Ishikawa (cell line): ENCODE data around the gene S100A5.

Experiments used
- CEBPB ChIP-seq: IDR thresholded peaks from 2 replicates; pipeline ENCODE4 v1.6.1; 2012
- CREB1 ChIP-seq: IDR thresholded peaks from 2 replicates; pipeline ENCODE4 v1.6.1; 2012; ENCODE audit warnings: low read depth
- EGR1 ChIP-seq: IDR thresholded peaks from 2 replicates; pipeline ENCODE4 v1.6.1; 2012
- EP300 ChIP-seq: IDR thresholded peaks from 2 replicates; pipeline ENCODE4 v1.6.1; 2012; ENCODE audit warnings: borderline replicate concordance
- FOXM1 ChIP-seq: IDR thresholded peaks from 2 replicates; pipeline ENCODE4 v1.6.1; 2012; ENCODE audit warnings: low read depth, borderline replicate concordance
- NFIC ChIP-seq: IDR thresholded peaks from 2 replicates; pipeline ENCODE4 v1.6.1; 2012
- RAD21 ChIP-seq: IDR thresholded peaks from 2 replicates; pipeline ENCODE4 v1.6.1; 2012; ENCODE audit warnings: low read depth
- TAF1 ChIP-seq: IDR thresholded peaks from 2 replicates; pipeline ENCODE4 v1.6.1; 2012; ENCODE audit warnings: low read depth, mild to moderate bottlenecking
- TCF12 ChIP-seq: IDR thresholded peaks from 2 replicates; pipeline ENCODE4 v1.6.1; 2012; ENCODE audit warnings: low read depth
- TEAD4 ChIP-seq: IDR thresholded peaks from 2 replicates; pipeline ENCODE4 v1.6.1; 2012
- YY1 ChIP-seq: IDR thresholded peaks from 2 replicates; pipeline ENCODE4 v1.6.1; 2012; ENCODE audit warnings: low read depth
- ZBTB7A ChIP-seq: IDR thresholded peaks from 2 replicates; pipeline ENCODE4 v1.6.1; 2012; ENCODE audit warnings: low read depth
- TF ChIP-seq, protein P1 (sequence below): IDR thresholded peaks from 2 replicates; pipeline ENCODE4 v1.6.1; 2012
- TF ChIP-seq, protein P2 (sequence below): IDR thresholded peaks from 2 replicates; pipeline ENCODE4 v1.6.1; 2012
- TF ChIP-seq, protein P3 (sequence below): IDR thresholded peaks from 2 replicates; pipeline ENCODE4 v1.6.1; 2012; ENCODE audit warnings: low read depth, mild to moderate bottlenecking

Gene S100A5

DNA sequence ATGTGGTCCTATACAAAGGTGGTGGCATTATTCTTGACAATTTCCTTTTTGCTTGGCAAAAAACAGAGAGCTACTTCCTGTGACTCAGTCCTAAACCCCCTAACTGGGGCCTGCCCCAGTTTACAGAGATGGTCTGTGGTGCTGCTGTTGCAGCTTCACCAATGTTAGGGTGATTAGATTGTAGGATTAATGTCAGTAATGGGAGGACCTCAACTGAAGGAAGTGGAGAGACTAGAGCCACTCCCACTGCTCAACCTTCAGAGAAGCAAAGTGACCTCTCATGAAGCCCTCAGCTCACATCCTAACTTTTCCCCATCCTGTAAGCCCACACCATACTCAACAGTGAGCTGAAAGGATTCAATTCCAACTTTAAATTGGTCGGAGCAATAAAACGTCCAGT, 8.6 kb downstream of the S100A5 start:
- no peak for TF ChIP-seq EGR1

DNA sequence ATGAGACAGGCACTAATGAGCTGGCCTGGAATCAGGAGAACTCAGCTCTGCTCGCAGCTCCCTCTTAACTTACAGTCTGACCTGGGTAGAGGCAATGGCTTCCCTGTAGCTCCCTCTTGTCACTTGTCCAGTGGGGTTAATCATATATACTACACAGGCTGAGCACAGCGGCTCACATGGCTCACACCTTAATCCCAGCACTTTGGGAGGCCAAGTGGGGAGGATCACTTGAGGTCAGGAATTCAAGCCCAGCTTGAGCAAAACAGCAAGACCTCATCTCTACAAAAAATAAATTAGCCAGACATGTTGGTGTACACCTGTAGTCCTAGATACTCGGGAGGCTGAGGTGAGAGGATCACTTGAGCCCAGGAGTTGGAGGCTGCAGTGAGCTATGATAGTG, 9.1 kb downstream of the S100A5 start:
- TF ChIP-seq FOXM1 (no peak), CEBPB (no peak), TAF1 (no peak), YY1 (no peak), EGR1 (no peak), NFIC (no peak), RAD21 (no peak), ZBTB7A (no peak)
- TF ChIP-seq, protein P1, sequence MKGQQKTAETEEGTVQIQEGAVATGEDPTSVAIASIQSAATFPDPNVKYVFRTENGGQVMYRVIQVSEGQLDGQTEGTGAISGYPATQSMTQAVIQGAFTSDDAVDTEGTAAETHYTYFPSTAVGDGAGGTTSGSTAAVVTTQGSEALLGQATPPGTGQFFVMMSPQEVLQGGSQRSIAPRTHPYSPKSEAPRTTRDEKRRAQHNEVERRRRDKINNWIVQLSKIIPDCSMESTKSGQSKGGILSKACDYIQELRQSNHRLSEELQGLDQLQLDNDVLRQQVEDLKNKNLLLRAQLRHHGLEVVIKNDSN, result no peak
- TF ChIP-seq, protein P2, sequence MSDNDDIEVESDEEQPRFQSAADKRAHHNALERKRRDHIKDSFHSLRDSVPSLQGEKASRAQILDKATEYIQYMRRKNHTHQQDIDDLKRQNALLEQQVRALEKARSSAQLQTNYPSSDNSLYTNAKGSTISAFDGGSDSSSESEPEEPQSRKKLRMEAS, result no peak

DNA sequence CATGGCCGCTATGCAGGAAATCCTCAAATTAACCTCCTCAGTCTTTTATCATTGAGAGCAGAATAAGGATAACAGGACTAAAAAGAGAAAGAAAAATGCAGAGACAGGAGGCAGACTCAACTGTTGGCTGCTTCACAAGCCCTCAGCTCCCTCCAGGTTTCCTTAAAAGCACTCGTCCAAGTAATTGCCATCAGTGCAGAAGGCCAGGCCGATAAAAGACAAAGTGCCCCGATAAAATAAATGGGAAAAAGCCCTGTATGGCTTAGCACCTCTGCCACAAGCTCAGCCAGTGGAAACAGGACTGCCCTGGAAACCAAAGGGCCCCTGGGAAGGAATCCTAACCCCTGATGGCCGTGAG, 13.1 kb downstream of the S100A5 start:
- TF ChIP-seq, protein P2, result no peak
- TF ChIP-seq RAD21 (no peak), FOXM1 (no peak), EGR1 (no peak), TAF1 (no peak)

DNA sequence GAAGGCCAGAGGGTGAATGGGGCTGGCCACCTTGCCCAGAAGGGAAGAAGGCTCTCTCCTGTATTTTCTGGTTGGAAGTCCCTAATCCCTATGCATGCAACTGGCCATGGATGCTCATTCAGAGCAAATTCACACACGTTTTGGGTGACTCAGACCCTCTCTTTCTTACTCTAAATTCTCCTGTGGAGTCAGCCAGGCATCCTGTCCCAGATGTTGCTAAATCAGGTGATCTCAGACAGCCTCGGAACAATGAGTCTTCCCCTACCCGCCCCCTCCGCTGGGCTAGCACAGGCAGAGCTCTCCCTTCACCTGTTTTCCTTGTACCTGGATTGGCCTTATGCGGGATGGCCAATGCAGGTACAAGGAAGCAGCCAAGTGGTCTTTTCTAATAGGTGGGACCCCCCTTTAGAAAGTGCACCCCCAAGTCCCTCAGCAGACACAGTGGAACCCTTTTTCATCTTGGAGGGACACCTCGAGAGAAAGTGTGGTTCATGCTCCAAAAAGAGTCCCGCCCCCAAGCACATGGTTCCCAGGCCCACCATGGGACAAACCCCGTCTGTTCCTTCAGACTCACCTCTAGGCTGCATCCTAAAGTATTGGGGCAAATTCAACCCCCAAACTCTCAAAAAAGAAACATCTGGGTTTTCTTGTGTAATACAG, 13.6 kb downstream of the S100A5 start:
- no peak for TF ChIP-seq ZBTB7A
- TF ChIP-seq CREB1, result no peak
- TF ChIP-seq, protein P1, result no peak
- TF ChIP-seq TEAD4, result no peak
- TF ChIP-seq FOXM1, result no peak
- no peak for TF ChIP-seq EGR1
- no peak for TF ChIP-seq TCF12
- TF ChIP-seq EP300, result no peak
- TF ChIP-seq YY1, result no peak
- TF ChIP-seq, protein P2, result no peak
- TF ChIP-seq, protein P3, sequence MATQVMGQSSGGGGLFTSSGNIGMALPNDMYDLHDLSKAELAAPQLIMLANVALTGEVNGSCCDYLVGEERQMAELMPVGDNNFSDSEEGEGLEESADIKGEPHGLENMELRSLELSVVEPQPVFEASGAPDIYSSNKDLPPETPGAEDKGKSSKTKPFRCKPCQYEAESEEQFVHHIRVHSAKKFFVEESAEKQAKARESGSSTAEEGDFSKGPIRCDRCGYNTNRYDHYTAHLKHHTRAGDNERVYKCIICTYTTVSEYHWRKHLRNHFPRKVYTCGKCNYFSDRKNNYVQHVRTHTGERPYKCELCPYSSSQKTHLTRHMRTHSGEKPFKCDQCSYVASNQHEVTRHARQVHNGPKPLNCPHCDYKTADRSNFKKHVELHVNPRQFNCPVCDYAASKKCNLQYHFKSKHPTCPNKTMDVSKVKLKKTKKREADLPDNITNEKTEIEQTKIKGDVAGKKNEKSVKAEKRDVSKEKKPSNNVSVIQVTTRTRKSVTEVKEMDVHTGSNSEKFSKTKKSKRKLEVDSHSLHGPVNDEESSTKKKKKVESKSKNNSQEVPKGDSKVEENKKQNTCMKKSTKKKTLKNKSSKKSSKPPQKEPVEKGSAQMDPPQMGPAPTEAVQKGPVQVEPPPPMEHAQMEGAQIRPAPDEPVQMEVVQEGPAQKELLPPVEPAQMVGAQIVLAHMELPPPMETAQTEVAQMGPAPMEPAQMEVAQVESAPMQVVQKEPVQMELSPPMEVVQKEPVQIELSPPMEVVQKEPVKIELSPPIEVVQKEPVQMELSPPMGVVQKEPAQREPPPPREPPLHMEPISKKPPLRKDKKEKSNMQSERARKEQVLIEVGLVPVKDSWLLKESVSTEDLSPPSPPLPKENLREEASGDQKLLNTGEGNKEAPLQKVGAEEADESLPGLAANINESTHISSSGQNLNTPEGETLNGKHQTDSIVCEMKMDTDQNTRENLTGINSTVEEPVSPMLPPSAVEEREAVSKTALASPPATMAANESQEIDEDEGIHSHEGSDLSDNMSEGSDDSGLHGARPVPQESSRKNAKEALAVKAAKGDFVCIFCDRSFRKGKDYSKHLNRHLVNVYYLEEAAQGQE, result no peak

DNA sequence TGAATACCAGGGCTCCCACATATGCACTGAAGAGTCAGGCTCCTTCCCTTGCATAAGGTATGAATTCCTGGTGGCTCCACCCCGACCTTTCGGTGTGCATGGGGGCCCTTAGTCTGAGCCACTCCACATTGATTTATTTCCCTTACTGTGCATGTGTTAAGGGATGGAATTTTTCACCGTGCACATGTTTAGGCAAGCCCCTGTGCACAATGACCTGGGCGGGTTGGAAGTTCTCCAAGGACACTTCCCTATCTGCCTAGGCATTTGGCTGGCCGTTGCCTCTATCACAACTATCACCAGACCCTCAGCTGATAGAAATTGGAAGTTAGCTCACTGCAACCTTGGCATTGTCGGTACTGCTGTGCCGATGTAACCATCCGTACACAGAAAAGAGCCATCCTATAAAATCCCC, 14.6 kb downstream of the S100A5 start:
- no peak for TF ChIP-seq RAD21
- TF ChIP-seq EGR1, result no peak
- no peak for TF ChIP-seq NFIC
- TF ChIP-seq EP300, result no peak
- TF ChIP-seq TCF12, result no peak
- TF ChIP-seq, protein P1, result no peak
- no peak for TF ChIP-seq CEBPB
- TF ChIP-seq, protein P2, result no peak
- no peak for TF ChIP-seq CREB1
- TF ChIP-seq FOXM1, result no peak
- no peak for TF ChIP-seq ZBTB7A

DNA sequence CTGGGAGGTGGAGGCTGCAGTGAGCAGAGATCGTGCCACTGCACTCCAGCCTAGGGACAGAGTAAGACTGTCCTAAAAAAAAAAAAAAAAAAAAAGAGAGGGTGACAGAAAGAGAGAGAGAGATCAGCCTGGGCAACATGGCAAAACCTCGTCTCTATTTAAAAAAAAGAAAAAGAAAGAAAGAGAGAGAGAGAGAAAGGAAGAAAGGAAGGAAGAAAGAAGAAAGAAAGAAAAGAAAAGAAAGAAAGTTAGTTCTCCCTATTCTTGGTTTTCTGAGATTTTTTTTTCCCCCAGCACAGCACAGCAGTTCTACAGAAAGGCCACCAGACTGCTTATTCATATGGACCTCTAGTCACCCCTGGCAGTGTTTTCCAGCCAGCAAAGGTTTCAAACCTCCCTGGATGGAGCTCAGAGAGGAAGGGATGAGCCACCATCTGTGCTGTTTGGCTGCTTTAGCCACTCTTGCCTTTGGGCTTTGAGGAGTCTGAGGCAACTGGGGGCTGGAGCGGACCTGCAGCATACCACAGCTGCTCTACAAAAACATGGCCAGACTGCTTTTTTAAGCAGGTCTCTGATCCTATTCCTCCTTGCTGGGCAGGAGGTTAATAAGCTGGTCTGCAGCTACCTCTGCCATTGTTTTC, 15.5 kb downstream of the S100A5 start:
- TF ChIP-seq FOXM1, result no peak
- TF ChIP-seq EP300, result no peak
- TF ChIP-seq TAF1, result no peak
- TF ChIP-seq CEBPB, result no peak
- TF ChIP-seq ZBTB7A, result no peak
- TF ChIP-seq, protein P1, result no peak
- TF ChIP-seq RAD21, result no peak
